T47D (cell line): ENCODE measurements around the gene TNIK.

ENCODE experiments used
- DNase-seq, 2 experiments: peaks; one replicate each; pipeline versions ENCODE4 v3.0.0 to v3.0.0-alpha.2; 2011 to 2012; ENCODE audit warnings: low read depth in 1 of 2, low spot score in 1 of 2
- JUND ChIP-seq: IDR thresholded peaks from 2 replicates; pipeline ENCODE4 v1.6.1; 2012; ENCODE audit warnings: low read depth
- in situ Hi-C: cut with HindIII; loops from 2 replicates; pipeline ENCODE4 v1.10.0; 2016; ENCODE audit warnings: low sequenced_read_pairs, low pct_unique_long_range_greater_than_20kb

Gene TNIK

GRCh38 chr3:171489348-171489747 is 29.1 kb upstream of the TNIK start:
- DNase-seq, result no peak
- in situ Hi-C loops, result no loop called here
- no peak for TF ChIP-seq JUND

DNA sequence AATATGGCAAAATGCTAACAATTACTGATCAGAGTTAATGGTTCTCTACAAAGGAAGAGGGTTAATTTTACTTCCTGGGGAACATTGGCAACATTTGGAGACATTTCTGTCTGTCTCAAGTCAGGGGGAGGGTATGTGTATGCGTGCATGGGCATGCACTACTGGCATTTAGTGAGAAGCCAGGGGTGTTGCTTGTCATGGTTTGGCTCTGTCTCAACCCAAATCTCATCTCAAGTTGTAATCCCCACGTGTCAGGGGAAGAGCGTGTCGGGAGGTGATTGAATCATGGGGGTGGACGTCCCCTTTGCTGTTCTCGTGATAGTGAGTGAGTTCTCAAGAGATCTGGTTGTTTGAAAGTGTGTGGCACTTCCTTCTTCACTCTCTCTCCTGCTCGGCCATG is 28.3 kb upstream of the TNIK start:
- in situ Hi-C loops, result no loop called here
- no peak for TF ChIP-seq JUND
- no peak for DNase-seq

DNA sequence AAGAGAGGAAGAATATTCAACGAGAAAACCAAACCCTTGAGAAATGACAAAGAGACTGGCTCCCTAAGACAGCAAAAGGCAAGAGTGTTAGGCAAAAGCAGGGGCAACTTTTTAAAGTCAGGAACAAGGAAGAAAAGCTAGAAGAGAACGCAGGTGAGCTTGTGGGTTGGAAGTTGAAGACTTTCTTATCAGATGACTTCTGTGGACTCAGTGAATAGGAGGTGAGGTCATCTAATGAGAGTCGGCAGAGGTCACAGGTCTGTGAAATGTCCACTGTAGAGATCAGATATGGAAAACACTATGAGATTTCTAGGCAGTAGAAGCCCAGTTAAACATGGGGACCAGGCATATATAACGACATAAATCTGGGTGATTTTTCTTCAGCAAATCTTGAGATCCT is 27.2 kb upstream of the TNIK start:
- no peak for TF ChIP-seq JUND
- in situ Hi-C loops, result no loop called here
- no peak for DNase-seq

DNA sequence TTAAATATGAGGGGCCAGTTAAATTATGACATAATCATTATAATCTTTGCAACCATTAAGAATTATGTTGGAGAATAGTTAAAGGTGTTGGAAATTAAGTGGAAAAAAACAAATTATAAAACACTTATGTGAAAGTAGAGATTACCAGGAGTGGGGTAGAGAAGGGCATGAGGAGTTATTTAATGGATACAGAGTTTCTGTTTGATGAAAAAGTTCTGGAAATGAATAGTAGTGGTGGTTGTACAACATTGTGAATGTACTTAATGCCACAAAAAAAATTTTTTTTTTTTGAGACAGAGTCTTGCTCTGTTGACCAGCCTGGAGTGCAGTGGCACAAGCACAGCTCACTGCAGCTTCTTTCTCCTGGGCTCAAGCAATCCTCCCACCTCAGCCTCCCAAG is 25.1 kb upstream of the TNIK start:
- in situ Hi-C loops, result no loop called here
- no peak for DNase-seq
- TF ChIP-seq JUND, result no peak

- DNase-seq, result no peak
- TF ChIP-seq JUND, result no peak
- in situ Hi-C loops, result no loop called here
Measured at GRCh38 chr3:171481011-171481410, 20.8 kb upstream of the TNIK start.

DNA sequence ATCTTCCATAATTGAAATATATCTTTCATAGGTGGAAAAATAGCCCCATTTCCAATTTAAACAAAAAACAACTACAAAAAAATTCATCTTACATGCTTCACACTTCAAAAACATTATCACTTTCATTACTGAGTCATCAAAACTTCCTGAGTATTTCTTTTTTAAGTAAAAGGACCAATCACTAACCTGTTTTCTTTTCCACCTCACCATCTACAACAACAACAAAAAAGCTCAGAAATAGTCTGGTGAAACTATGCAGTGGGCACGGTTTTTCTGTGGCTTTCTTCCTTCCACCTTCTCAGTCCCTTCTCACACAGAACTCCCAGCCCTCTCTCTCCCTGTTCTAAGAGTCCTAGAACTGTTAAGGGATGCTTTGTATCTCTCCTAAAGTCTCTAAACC is 20.3 kb upstream of the TNIK start:
- DNase-seq, result no peak
- in situ Hi-C loops, result no loop called here
- TF ChIP-seq JUND, result no peak

GRCh38 chr3:171476532-171477102 is 16.4 kb upstream of the TNIK start:
- in situ Hi-C loops, result no loop called here
- no peak for DNase-seq
- no peak for TF ChIP-seq JUND

GRCh38 chr3:171472552-171472951 is 12.3 kb upstream of the TNIK start:
- in situ Hi-C loops, result no loop called here
- TF ChIP-seq JUND, result no peak

GRCh38 chr3:171470714-171471227 is 10.6 kb upstream of the TNIK start:
- in situ Hi-C loops, result no loop called here
- DNase-seq, result no peak
- no peak for TF ChIP-seq JUND

More at GRCh38 chr3:171472552-171472951, 12.3 kb upstream of the TNIK start:
- DNase-seq, result no peak

DNA sequence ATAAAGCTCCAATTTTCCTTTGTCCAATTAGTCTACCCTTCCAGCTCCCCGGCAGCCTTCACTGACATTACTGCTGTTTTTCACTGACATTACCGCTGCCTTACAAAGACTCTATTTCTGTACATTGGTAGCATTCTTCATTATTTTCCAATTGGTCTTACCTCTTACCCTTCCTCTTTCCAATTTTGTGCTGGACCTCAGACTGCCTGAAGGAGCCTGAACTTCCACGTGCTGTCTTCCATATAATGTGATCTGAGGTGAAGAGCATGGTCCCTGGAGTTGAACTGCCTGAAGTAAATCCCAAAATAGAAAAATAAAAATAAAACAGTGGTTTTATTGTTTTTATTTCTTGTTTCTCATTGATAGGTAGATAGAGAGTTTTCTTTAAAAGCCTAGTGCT is 9.2 kb upstream of the TNIK start:
- DNase-seq, result no peak
- in situ Hi-C loops, result no loop called here
- no peak for TF ChIP-seq JUND

GRCh38 chr3:171468296-171468906 is 8.2 kb upstream of the TNIK start:
- in situ Hi-C loops, result no loop called here
- TF ChIP-seq JUND, result no peak
- DNase-seq, result no peak

GRCh38 chr3:171465763-171466162 is 5.6 kb upstream of the TNIK start:
- in situ Hi-C loops, result no loop called here
- TF ChIP-seq JUND, result no peak
- DNase-seq, result no peak

- in situ Hi-C loops, result no loop called here
- TF ChIP-seq JUND, result no peak
- DNase-seq, result no peak
Measured at GRCh38 chr3:171464462-171464861, 4.3 kb upstream of the TNIK start.

- DNase-seq, result no peak
- no peak for TF ChIP-seq JUND
- in situ Hi-C loops, result no loop called here
Measured at GRCh38 chr3:171462224-171462623, 2.0 kb upstream of the TNIK start.
